NCI-H460 (cell line): ENCODE data around the gene PACS2. TPM values are rescaled to one million over a fixed set of nuclear protein-coding genes. Genes with fewer than 3 reads are reported as not detected.

ENCODE experiments used
- DNase-seq: peaks from one replicate; pipeline ENCODE4 v3.0.0-alpha.2; 2016; ENCODE audit warnings: low read depth; ENCODE audit errors: extremely low read depth
- total RNA-seq: library from RNA; depleted of rRNA; stranded (reverse); fragments of >200 nt; shearing (Covaris generic); gene quantifications from 2 replicates; pipeline ENCODE4 v1.2.3, GENCODE V29; 2014

PACS2 gene
- total RNA-seq, 1 experiment from 2014 or later: 30.7 TPM

- no peak for DNase-seq
Observed at GRCh38 chr14:105418269-105419194, 104.0 kb downstream of the PACS2 start.

GRCh38 chr14:105419195-105420091 is 104.9 kb downstream of the PACS2 start, which contains the start of gene MTA1:
MTA1 (plus strand) TSS chr14:105419827; CDS start chr14:105420036, 209 bp downstream.
- no peak for DNase-seq

DNA sequence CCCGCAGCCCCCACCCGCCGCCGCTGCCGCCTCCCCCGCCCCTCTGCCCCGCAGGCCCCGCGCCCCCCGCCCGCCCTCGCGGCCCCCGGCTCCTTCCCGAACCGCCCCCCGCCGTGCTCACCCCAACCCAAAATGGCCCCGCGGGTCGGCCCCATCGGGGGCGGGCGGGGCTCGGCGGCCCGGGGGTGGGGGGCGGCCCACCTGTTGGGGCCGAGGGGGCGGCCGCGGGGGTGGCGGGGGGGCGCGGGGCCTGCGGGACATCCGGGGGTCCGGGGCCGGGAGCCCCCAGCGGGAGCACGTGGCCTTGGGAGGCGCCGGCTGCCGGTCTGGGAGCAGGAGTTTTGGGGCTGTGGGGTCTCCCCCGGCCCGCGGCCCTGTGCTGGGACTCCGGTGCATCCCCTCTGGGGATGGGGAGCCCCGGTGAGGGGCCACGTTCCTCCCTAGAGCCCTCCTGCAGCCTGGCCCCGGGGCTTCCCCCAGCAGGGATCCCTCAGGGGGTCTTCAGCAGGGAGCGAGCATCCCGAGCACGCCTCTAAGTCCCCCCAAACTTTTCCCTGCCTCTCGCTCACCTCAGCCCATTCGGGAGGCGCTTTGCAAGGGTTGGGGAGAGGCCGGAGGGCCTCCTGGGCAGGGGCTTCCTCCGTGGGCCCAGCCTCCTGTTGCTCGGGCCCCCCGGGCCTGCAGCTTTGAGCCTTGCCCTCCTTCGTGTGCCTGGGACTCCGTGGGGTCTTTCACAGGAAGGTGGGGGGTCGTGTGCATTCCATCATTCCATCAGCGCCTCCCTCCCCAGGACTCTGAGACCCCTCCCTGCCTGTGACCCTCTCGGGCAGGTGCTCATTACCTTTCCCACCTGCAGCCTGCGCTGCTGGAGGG is 105.8 kb downstream of the PACS2 start:
- no peak for DNase-seq

DNA sequence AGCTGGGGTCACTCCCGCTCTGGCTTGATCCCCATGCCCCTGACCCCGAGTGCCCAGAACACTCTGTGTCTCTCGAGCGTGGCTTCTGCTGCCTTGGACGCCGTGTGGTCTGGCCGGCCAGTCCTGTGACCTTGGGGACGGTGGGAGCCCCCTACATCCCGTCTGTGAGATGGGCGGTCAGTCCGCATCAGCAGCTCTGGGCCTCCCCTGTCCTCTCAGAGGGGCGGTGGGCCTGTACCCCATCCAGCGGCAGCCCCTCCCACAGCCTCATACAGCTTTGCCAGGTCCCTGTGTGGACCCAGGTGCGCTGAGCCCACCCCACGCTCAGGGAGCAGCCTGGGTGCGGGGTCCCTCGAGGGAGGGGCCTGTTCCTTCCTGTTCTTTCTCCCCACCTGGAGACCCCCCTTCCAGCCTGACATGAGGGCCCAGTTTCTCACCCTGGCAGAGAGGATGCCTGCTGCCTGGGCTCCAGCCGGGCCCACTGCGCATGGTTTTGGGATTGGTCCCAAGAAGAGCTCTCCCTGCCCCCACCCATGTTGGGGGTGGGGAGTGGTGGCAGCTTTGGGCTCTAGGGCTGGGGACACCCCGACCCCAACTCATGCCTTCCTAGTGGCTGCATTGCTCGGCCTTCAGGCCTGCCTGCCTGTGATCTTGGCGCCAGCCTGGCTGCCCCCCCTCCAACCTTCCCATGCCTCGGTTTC is 106.6 kb downstream of the PACS2 start:
- DNase-seq: no peak

DNA sequence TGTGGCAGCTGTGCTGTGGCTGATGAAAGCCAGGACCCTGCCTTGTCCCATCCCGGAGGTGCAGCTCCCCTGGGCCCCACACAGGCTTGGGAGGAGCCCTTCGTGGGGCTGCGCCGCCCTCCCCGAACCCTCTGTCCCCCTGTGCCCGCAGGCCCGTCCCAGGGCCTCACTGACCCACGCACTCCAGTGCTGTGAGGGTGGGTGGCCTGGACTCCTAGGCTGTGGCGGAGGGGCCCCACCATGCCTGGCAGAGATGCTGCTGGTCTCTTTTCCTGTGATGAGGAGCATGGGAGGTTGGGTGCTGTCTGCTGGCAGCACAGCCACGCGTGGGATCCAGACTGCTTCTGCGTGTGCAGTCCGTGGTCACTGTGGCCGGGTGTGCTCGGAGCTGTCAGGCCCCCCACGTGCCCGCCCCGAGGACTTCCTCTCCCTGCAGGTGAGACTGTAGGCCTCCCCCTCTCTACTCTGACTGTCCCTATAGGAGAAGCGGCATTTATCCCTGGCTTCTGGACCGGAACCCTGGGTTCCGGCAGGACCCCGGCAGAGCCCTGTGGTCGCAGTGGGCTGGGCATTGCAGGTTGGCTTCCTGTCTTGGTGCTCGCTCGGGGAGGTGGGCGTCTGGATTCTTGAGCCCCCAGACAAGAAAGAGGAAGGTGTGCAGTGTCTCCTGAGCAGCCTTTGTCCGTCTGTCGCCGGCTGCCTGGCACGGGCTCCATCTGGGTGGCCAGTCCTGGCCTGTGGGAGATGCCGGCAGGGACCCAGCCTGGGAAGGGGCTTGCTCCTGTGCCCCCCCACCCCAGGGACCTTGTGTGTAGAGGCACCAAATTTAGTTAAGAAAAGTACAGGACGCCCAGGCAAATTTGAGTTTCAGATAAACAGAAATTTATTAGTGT is 107.4 kb downstream of the PACS2 start:
- DNase-seq: no peak

- DNase-seq: no peak
Observed at GRCh38 chr14:105422695-105423487, 108.3 kb downstream of the PACS2 start.

DNA sequence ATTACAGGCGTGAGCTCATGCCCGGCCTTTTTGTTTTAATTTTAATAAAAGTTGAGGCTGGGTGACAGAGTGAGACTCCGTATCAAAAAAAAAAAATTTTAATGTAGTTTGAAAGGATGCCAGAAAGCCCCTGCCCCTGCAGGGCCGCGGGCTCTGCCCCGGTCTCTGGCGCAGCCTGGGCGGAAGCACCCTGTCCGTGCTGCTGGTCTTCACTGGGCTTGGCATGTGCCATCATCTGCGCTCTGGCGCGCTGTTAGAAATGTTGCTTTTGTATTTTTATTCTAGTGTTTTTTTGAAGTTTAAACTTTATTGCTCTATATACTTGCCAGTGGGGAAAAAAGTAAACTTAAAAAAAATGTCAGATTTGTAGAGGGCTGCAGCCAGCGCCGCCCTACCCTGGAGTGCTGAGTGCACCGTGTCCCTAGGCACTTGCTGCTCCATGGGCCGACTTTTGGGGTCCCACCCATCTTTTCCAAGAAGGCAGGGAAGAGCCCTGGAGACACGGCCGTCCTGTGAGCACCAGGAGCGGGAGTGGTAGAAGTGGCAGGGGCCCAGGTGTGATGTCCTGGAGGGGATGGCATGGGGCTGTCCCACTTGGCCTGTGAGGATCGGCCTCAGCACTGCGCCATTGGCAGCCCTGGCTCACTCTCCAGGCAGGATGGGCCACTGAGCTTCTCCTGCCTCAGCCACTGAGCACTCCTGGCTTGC is 109.1 kb downstream of the PACS2 start:
- no peak for DNase-seq

- no peak for DNase-seq
Observed at GRCh38 chr14:105424861-105425260, 110.3 kb downstream of the PACS2 start.

DNA sequence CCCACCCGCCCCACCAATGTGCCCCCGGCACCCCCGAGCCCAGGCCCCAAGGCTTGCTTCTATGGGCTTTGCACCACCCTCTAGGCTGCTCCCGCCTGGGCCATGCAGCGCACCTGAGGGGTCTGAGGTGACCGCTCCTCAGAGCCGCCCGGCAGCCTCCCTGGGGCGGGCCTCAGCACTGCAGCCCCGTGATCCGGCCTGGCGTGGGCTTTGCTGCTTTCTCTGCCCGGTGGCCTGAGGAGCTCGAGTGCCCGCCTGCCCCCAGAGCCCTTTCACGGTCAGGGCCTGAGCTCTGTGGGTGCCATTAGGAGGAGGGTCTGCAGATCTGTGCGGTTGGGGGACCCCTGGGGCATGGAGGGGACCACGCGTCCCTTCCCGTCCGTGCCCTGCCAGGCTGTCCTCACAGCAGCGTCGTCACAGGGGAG is 111.3 kb downstream of the PACS2 start:
- DNase-seq: no peak

GRCh38 chr14:105426416-105427130 is 112.0 kb downstream of the PACS2 start:
- no peak for DNase-seq

- DNase-seq: no peak
Observed at GRCh38 chr14:105427412-105427811, 112.9 kb downstream of the PACS2 start.

DNA sequence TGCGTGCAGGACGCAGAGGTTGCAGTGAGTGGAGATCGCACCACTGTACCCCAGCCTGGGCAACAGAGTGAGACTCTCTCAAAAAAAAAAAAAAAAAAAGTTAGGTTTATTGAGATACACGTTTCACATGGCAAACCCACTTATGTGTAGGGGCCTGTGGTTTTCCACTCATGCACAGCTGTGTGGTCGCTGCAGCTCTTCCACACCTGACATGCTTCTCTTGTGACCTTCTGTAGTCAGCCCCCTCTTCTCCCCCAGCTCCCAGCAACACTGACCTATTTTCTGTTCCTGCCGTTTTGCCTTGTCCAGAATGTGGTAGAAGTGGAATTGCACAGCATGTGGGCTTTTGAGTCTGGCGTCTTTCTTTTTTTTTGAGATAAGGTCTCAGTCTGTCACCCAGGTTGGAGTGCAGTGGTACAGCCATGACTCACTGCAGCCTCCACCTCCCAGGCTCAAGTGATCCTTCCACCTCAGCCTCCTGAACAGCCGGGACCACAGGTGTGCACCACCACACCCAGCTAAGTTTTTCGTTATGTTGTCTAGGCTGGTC is 113.5 kb downstream of the PACS2 start:
- no peak for DNase-seq

- no peak for DNase-seq
Observed at GRCh38 chr14:105430042-105430441, 115.5 kb downstream of the PACS2 start.

DNA sequence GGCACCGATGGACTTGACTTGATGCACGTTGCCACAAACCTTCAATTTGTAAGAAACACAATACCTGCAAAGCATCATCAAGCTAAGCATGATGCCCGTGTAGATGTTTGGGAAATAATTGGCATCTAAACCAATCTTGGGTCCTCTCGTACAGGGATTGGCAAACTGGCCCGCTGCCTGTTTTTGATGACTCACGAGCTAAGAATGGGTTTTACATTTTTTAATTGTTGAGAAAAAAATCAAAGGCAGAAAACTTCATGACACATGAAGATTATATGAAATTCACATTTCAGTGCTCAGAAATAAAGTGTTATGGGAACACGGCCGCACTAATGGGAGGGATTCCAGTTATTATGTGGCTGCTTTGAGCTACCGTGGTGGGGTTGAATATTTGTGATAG is 116.0 kb downstream of the PACS2 start:
- DNase-seq: no peak

DNA sequence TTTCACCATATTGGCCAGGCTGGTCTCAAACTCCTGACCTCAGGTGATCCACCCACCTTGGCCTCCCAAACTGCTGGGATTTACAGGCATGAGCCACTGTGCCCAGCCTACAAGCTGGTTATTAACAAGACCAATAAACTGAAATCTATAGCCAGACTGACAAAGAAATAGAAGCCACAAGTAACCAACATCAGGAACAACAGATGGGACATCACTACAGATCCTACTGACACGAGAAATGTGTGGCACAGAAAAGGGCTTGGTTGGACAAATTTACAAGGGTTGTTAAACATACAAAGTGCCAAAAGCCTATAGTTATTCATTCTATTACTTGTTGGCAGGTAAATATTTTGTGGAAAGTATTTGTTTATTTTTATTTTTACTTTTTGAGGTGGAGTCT is 116.7 kb downstream of the PACS2 start:
- DNase-seq: no peak

- DNase-seq: no peak
Observed at GRCh38 chr14:105432657-105433056, 118.1 kb downstream of the PACS2 start.
